Stimulated activated CD8-positive, alpha-beta memory T cell treated with anti-CD3 and anti-CD28 coated beads, Interleukin-7, amount 100 ng/mL, for 48 hours (primary cell): ENCODE data around the gene KCNJ9.
"Not testable (repeated sequence)": the region's sequence is repeated elsewhere in the genome, so short reads cannot be mapped to it uniquely, and the experiment has no call there.

Experiments used
- DNase-seq, 2 donors: peaks; one replicate each; pipeline ENCODE4 v3.0.0-alpha.2; 2020; ENCODE audit warnings: low read depth in 1 of 2; ENCODE audit errors: extremely low read depth in 1 of 2

KCNJ9 gene

DNA sequence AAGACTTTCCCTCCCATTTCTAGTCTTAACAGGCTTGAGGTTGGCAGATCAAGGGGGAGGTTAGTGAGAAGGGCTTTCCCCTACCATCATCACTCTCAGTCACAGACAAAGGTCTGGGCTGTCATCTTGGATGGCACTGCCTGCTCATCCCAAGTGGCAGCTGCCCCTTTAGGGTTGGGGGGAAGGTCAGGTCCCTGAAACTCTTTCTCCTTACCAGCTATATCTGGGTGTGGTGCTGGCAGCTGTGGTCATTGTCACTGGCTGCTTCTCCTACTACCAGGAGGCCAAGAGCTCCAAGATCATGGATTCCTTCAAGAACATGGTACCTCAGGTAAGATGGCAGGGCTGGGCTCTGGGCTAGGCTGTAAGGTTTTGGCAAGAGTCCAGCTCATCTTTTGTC, 42.4 kb downstream of the KCNJ9 start:
- DNase-seq = no peak

DNA sequence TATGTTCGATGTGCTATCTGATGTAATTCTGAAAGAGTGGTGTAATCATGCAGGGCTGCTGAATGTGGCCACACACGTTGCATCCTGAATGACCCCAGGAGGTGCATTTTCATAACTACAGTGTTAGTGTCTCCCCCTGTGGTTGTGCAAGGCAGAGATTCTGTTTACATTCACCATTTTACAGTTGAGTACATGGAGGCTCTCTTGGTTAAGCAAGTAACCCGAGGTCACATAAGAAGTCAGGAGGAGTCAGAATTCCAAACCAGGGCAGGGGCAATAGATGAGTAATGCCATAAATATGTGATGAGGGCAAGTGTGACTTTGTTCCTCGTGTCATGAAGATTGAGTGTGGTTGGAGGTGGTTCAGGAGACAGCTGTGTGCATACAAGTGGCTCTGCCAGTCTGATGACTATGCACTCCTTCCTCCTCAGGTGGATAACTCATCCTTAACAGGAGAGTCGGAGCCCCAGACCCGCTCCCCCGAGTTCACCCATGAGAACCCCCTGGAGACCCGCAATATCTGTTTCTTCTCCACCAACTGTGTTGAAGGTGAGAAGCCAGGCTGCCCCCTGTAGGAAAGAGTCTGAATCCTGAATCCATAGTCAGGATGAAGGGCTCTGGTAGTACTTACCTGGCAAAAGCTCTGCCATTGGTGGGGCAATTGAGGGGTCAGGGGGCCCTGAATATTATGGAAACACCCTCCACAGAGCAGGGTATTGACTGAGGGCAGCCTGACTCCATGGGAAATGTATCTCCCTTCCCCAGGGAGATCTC, 43.6 kb downstream of the KCNJ9 start:
- DNase-seq = no peak

DNA sequence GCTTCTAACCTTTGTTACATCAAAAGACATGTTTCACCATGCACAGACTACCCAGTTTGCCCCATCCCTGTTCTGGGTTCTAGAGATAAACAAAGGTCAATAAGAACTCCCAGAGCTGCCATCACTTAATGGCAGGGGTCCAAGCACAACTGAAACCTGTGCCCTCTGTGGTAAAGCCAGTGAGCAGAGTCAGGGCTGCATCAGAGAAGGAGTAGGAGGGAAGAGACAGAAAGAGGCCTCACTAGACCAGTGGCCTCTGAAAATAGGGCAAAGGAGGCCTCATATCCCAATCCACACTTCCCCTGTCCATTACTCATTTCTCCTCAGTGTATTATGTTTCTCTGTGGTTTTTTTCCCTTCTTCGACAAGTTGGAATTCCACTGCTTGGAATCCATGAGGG, 44.4 kb downstream of the KCNJ9 start:
- DNase-seq = no peak

DNA sequence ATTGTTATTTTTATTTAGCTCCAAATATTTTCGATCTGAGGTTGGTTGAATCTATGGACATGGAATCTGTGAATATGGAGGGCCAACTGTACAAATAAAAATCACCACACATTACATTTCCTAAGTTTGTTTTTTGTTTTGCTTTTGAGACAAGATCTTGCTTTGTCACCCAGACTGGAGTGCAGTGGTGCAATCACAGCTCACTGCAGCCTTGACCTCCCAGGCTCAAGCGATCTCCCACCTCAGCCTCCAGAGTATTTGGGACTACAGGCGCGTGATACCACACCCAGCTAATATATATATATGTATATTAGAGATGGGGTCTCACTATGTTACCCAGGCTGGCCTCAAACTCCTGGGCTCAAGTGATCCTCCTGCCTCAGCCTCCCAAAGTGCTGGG, 45.0 kb downstream of the KCNJ9 start:
- DNase-seq = not testable (repeated sequence)

DNA sequence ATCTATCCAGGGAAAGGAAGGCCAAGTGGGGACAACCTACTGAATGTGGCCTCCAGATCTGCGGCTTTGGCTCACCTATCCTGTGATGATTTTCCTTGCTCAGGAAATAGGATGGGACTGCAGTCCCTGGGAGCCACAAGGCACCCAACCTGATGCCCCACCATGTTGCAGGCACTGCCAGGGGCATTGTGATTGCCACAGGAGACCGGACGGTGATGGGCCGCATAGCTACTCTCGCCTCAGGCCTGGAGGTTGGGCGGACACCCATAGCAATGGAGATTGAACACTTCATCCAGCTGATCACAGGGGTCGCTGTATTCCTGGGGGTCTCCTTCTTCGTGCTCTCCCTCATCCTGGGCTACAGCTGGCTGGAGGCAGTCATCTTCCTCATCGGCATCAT, 46.0 kb downstream of the KCNJ9 start:
- DNase-seq = no peak

DNA sequence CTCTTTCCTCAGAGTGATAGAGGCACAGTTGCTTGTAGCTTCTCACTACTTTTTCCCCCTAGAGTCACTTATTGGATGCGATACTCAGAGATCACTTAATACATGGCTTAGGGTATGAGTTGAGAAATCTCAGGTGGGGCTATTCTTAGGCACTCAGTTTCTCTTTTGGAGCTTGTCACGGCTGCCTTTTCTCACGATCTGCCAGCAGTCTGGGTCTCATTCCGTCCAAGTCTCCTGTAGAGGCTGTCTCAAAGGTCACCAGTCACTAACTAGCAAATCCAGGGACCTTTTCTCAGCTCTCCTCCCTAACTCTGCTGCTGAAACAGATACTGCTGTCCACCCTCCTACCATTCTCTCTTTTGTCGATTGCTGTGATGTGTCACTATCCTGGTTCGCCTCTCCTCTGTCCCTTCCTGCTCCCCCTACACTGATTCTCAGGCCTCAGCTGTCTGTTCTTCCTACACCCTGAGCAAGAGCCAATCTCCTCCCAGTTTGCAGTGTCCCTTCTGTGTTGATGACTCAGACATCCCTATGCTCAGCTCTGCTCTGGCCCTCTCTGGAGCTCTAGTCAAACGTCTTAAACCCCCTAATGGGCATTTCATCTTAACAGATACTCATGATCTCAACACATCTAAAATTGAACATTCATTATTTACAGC, 46.7 kb downstream of the KCNJ9 start:
- no peak for DNase-seq

DNA sequence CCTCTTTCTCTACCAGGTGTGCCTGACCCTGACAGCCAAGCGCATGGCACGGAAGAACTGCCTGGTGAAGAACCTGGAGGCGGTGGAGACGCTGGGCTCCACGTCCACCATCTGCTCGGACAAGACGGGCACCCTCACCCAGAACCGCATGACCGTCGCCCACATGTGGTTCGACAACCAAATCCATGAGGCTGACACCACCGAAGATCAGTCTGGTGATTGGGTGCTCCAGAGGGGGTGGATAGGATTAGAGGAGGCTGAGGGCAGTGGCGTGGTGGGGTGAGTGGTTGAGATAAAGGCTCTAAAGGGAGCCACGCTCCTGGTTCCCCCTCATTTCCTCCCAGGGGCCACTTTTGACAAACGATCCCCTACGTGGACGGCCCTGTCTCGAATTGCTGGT, 47.3 kb downstream of the KCNJ9 start:
- DNase-seq = no peak

DNA sequence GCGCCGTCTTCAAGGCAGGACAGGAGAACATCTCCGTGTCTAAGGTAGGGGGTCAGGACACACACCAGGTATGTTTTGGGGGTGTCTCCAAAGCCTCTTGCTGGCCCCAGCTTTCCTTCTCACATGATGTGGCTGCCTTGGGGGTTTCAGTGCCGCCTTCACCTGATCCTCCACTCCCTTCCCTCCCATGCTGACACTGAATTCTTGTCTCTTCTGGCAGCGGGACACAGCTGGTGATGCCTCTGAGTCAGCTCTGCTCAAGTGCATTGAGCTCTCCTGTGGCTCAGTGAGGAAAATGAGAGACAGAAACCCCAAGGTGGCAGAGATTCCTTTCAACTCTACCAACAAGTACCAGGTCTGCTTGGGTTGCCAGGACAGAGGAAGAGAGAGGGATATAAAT, 47.7 kb downstream of the KCNJ9 start:
- no peak for DNase-seq

DNA sequence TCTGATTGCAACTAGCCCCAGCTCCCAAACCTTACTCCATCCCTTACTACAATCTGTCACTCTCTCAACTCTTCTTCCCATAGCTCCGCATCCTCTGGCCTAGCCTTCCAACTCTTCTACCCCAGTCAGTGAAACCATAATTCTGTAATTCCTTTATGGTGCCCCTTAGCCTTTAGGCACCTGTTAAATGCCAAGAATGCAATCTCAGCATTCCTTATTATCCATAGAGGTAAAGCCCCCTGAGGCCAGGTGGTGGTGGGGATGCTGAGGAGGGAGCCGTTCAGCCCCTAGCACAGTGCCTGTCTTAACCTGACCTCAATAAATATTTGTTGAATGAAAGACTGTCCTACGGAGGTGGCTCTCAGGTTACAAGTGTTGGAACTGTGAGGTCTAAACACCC, 48.2 kb downstream of the KCNJ9 start:
- no peak for DNase-seq

DNA sequence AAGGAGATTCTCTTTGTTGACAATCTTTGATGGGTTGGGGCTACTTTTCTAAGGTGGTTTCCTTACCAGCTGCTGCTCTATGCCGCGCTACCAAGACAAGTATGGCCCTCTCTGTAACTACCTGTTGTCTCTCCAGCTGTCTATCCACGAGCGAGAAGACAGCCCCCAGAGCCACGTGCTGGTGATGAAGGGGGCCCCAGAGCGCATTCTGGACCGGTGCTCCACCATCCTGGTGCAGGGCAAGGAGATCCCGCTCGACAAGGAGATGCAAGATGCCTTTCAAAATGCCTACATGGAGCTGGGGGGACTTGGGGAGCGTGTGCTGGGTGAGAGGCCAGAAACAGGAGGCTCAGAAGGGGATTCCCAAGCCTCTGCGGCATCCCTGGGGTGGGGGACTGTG, 48.6 kb downstream of the KCNJ9 start:
- no peak for DNase-seq

DNA sequence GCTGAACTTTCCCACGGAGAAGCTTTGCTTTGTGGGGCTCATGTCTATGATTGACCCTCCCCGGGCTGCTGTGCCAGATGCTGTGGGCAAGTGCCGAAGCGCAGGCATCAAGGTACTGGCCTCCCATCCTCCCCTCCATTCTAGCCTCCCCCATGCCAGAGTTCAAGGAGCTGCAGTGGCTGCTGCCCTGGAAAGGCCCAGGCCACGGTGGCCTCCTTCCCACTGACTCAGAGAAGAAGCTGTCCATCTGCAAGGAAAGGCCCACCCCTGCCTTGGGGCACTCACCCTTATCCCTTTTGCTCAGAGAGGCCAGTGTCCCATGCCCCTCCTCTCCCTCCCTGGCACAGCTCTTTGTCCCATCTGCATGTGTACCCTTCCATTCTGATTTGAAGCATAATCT, 49.1 kb downstream of the KCNJ9 start:
- no peak for DNase-seq

DNA sequence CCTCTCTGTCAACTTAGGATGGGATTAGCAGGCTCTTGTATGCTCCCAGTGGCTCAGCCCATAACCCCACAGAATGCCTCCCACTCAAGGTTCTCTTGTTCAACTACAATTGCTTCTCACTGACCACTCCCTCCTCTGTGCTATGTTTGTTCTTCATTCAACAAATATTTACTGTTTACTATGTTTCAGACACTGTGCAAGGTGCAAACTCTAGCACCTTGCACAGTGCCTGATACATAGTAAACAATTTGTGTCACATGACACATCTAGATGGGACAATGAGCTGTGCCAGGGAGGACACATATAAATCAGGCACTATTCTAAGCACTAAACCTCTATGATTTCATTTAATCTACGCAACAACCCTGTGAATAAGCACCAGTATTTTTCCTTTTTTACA, 49.6 kb downstream of the KCNJ9 start:
- DNase-seq = no peak

DNA sequence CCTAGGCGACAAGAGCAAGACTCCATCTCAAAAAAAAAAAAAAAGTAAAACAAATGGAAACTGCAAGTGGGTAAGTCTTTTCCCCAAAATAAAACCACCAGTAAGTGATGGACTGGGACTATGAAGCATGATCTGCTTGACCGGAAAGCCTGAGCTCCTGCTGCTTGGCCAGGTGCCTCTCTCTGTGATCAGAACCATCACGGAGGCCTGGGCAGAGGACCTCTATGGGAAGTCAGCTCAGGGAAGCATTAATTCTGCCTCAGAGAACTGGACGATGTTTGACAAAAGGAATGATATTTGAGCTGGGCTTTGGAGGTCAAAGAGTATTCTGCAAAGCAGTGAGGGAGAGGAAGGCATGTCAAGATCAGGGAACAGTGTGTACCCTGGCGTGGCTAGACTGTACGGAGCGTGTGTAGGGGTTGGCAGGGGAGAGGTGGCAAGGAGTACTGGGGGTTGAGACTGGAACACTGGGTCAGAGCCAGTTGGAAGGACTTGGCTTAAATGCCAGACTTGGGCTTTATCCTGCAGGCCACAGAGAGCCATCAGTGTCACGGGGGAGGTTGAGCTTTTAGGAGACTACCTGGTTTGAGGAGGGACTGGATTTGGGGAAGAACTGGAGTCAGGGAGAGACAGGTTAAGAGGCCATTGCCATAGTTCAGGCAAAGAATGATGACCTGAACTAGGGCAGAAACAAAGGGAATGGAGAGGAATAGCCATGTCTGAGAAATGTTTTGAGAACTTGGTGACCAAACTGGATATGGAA, 50.6 kb downstream of the KCNJ9 start:
- DNase-seq = no peak

DNA sequence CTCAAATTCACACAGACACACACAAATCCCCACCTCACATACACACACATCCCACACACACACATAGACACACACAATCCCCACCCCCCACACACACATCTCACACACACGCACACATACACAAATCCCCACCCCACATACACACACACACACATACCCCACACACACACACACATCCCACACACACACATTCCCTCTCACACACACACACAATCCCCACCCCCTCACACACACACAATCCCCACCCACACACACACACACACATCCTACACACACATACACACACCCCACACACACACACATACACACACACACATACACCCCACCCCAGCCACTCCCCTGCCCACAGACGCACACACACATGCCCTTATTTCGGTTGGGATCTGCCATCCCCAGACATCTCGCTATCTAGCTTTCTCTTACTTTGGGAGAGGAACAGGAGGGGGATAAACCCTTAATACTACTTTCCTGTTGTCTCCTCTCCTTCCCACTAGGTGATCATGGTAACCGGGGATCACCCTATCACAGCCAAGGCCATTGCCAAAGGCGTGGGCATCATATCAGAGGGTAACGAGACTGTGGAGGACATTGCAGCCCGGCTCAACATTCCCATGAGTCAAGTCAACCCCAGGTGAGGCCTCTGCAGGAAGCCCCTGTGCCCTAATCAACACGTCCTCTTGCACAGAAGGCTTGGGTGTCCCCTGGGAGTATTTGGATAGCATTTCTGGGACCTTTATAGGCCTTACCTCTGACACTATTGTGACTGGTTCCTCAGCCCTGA, 52.8 kb downstream of the KCNJ9 start:
- no peak for DNase-seq

DNA sequence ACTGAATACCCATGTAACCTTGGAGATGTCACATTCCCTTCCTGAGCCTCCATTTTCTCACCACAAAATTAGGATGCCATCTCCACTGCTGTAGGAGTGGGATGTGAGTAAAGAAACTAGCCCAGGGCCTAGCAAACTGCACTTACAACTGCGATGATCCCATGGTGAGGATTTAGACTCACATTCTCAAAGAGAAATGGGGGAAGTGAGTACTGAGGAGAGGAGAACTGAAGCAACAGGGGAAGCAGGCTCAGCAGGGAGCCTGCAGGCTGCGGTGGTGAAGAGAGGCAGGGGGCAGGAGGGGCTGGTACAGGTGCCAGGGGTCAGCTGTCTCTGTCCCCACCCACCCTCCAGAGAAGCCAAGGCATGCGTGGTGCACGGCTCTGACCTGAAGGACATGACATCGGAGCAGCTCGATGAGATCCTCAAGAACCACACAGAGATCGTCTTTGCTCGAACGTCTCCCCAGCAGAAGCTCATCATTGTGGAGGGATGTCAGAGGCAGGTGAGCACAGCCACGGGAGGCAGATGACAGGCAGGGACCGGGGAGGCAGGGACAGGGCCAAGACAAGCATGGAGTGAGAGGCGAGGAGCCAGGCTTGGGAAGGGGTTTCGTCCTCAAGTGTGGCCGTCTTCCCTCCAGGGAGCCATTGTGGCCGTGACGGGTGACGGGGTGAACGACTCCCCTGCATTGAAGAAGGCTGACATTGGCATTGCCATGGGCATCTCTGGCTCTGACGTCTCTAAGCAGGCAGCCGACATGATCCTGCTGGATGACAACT, 53.6 kb downstream of the KCNJ9 start:
- DNase-seq = no peak

DNA sequence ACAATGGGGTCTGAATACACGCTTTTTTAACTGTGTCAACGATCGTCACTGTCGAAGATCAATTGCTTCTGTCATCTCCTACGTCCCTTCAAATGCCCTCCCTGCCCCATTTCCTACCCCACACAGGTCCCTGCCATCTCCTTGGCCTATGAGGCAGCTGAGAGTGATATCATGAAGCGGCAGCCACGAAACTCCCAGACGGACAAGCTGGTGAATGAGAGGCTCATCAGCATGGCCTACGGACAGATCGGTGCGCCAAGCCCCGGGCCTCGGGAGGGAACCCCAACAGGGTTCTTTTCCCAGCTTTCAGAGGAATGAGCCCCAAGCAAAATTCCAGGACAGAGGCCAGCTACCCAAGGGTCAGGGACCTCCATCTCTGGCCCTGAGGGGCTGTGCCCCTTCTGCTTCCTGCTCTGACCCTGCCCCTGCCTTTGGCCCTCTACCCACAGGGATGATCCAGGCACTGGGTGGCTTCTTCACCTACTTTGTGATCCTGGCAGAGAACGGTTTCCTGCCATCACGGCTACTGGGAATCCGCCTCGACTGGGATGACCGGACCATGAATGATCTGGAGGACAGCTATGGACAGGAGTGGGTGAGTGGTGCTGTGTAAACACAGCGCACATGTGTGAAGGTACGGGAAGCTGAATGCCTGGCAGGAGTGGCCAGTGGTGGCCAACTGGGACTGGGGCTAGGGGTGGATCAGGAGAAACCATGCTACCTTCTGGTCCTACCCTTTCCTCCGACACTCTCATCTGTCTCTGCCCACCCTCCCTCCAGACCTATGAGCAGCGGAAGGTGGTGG, 55.0 kb downstream of the KCNJ9 start:
- DNase-seq = no peak

DNA sequence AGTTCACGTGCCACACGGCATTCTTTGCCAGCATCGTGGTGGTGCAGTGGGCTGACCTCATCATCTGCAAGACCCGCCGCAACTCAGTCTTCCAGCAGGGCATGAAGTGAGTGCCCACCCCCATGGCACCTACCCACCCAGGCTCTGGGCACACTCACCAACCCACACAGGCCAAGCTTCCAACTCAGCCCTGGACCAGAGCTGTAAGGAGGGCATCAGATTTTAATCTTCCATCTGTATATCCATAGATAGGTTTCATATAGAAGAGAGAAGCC, 55.5 kb downstream of the KCNJ9 start:
- no peak for DNase-seq

DNA sequence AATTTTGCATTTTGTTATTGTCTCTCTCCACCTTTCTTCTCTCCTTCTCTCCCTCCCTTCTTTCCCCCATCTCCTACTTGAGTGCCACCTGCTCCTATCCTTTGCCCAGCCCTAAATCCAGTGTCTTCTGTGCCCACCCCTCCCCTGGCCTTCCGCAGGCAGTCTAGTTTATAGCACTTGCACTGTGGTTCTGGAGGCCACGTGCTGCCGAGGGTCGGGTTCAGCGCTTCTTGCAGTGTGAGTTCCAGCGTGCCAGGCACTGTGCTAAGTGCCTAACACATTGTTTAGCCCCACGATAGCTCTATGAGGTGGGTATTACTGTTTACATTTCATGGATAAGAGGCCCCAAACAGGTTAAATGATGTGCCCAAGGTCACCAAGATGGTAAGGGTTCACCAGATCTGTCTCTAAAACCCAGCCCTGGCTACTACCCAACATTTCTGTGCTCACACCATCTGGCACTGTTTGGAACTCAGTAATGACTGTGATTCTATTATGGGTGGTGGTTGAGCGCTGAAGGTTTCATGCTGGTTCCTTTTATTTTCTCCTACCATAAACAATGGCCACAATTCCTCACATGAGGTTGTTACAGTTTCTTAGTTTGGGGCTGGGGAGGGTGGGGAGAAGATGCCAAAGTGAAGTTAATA, 56.0 kb downstream of the KCNJ9 start:
- no peak for DNase-seq

DNA sequence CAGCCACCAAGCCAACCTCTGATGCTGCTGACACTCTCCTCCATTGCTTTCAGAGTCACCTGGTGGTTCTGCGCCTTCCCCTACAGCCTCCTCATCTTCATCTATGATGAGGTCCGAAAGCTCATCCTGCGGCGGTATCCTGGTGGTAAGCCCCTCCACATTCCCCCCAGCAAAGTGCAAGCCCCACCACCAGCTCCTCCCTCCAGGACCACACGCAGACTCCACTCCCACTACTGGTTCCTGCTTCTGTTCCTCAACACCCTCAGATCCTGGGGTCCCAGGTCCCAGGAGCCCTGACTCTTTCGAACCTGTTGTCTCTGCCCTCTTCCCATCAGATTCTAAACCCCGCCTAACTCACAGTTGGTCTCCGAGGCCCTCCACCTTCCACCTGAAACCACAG, 58.5 kb downstream of the KCNJ9 start:
- DNase-seq = no peak
